ENCODE measurements around the gene TEK.

Gene TEK

GRCh38 chr9:27273186-27273585 lies 164.2 kb downstream of the TEK start:
- no peak for TF ChIP-seq USF1 (IDR thresholded peaks at IDR 0.05)
- no peak for TF ChIP-seq EP300 (IDR thresholded peaks at IDR 0.05; ENCODE audit: borderline replicate concordance)
- no peak for TF ChIP-seq RAD21 (IDR thresholded peaks at IDR 0.05; ENCODE audit: low read depth)
- TF ChIP-seq TCF12 (IDR thresholded peaks at IDR 0.05; ENCODE audit: low read depth): no peak
- no peak for TF ChIP-seq CREB1 (IDR thresholded peaks at IDR 0.05; ENCODE audit: low read depth)
- TF ChIP-seq REST (IDR thresholded peaks at IDR 0.05; ENCODE audit: low read depth): no peak
- TF ChIP-seq FOXM1 (IDR thresholded peaks at IDR 0.05; ENCODE audit: borderline replicate concordance, low read depth): no peak
- no peak for TF ChIP-seq CEBPB (IDR thresholded peaks at IDR 0.05)
- TF ChIP-seq EGR1 (IDR thresholded peaks at IDR 0.05): no peak
- TF ChIP-seq, protein P1, sequence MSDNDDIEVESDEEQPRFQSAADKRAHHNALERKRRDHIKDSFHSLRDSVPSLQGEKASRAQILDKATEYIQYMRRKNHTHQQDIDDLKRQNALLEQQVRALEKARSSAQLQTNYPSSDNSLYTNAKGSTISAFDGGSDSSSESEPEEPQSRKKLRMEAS (IDR thresholded peaks at IDR 0.05): no peak
- no peak for TF ChIP-seq ZBTB7A (IDR thresholded peaks at IDR 0.05; ENCODE audit: low read depth)
- TF ChIP-seq YY1 (IDR thresholded peaks at IDR 0.05; ENCODE audit: low read depth): no peak
- no peak for TF ChIP-seq TEAD4 (IDR thresholded peaks at IDR 0.05)
- TF ChIP-seq NFIC (IDR thresholded peaks at IDR 0.05): no peak
- no peak for TF ChIP-seq TAF1 (IDR thresholded peaks at IDR 0.05; ENCODE audit: low read depth)

DNA sequence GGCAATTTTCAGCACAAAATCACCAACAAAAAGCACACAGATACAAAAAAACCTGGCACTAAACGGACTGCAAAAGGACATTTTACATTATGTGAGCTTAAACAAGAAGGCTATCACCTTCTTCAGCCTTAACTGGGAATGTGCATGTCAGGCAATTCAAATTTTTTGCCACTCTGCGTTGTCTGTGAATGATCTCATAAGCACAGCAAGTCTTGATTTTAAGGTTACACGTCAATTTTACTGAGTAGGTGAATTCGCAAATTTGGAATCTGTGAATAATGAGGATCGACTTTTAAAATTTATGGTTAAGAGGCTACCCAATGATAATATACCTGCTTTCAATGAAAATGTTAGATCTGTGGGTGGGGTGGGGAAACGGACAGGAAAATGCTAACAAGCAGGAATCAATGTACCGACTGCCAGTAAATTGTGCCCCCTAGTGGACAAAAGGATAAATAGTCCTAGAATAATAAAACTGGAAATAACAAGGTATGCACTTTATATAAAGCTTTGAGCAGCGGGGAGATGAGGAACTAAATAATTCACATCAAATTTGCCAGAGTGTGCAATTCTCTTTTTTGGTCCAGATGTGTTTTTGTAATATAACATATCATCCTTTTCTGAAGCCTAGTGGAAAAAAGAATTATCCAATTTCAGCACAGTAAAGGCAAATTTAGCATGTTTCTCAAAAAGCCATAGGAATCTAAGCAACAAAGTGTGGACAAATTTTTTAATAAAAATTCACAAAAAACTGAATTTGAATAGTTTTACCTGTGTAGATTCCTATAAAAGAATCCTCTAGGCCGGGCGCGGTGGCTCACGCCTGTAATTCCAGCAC lies 167.4 kb downstream of the TEK start:
- TF ChIP-seq REST (IDR thresholded peaks at IDR 0.05; ENCODE audit: low read depth) (no peak), RAD21 (IDR thresholded peaks at IDR 0.05; ENCODE audit: low read depth) (peak; percentile 86)

- TF ChIP-seq REST (IDR thresholded peaks at IDR 0.05; ENCODE audit: low read depth): no peak
- TF ChIP-seq FOXM1 (IDR thresholded peaks at IDR 0.05; ENCODE audit: borderline replicate concordance, low read depth): no peak
- no peak for TF ChIP-seq EP300 (IDR thresholded peaks at IDR 0.05; ENCODE audit: borderline replicate concordance)
- TF ChIP-seq RAD21 (IDR thresholded peaks at IDR 0.05; ENCODE audit: low read depth): no peak
- TF ChIP-seq CEBPB (IDR thresholded peaks at IDR 0.05): no peak
- TF ChIP-seq TEAD4 (IDR thresholded peaks at IDR 0.05): no peak
- TF ChIP-seq USF1 (IDR thresholded peaks at IDR 0.05): no peak
- no peak for TF ChIP-seq ZBTB7A (IDR thresholded peaks at IDR 0.05; ENCODE audit: low read depth)
- TF ChIP-seq CREB1 (IDR thresholded peaks at IDR 0.05; ENCODE audit: low read depth): no peak
- no peak for TF ChIP-seq EGR1 (IDR thresholded peaks at IDR 0.05)
- TF ChIP-seq YY1 (IDR thresholded peaks at IDR 0.05; ENCODE audit: low read depth): no peak
- TF ChIP-seq NFIC (IDR thresholded peaks at IDR 0.05): no peak
- no peak for TF ChIP-seq TCF12 (IDR thresholded peaks at IDR 0.05; ENCODE audit: low read depth)
- TF ChIP-seq, protein P1 (IDR thresholded peaks at IDR 0.05): no peak
- no peak for TF ChIP-seq TAF1 (IDR thresholded peaks at IDR 0.05; ENCODE audit: low read depth)
Observed at GRCh38 chr9:27278374-27278773, 169.3 kb downstream of the TEK start.

DNA sequence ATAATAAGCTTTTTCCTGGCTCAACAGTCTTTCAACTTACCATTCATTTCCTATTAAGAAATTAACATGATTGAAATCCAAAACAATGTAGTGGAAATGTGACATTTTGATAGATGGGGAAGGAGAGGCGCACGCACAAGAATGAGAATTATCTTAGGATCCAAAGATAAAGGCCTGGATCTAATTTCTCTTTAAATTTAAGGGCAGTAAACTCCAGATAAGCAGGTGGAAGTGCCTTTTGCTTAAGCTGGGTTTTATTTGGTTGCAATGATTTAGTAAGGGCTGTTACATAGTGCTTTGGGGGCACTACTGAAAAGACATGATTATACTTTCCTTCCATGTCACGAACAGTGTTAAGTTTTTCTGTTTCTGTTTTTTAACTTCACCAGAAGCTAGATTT lies 170.6 kb downstream of the TEK start:
- TF ChIP-seq CREB1 (IDR thresholded peaks at IDR 0.05; ENCODE audit: low read depth) (no peak), USF1 (IDR thresholded peaks at IDR 0.05) (no peak), REST (IDR thresholded peaks at IDR 0.05; ENCODE audit: low read depth) (no peak), TEAD4 (IDR thresholded peaks at IDR 0.05) (no peak), RAD21 (IDR thresholded peaks at IDR 0.05; ENCODE audit: low read depth) (no peak), FOXM1 (IDR thresholded peaks at IDR 0.05; ENCODE audit: borderline replicate concordance, low read depth) (no peak), NFIC (IDR thresholded peaks at IDR 0.05) (no peak), TAF1 (IDR thresholded peaks at IDR 0.05; ENCODE audit: low read depth) (no peak), EP300 (IDR thresholded peaks at IDR 0.05; ENCODE audit: borderline replicate concordance) (no peak), TCF12 (IDR thresholded peaks at IDR 0.05; ENCODE audit: low read depth) (no peak), EGR1 (IDR thresholded peaks at IDR 0.05) (no peak), ZBTB7A (IDR thresholded peaks at IDR 0.05; ENCODE audit: low read depth) (no peak), CEBPB (IDR thresholded peaks at IDR 0.05) (no peak), YY1 (IDR thresholded peaks at IDR 0.05; ENCODE audit: low read depth) (no peak)
- TF ChIP-seq, protein P1 (IDR thresholded peaks at IDR 0.05): no peak

Measured in Ishikawa (cell line).